ENCODE results near the gene GNAS. TPM values are rescaled to one million over a fixed set of nuclear protein-coding genes. Genes with fewer than 3 reads are reported as not detected.
A peak's percentile ranks its signal among the peaks of the same experiment; 100 is the strongest.

Gene GNAS
- total RNA-seq, 1 donor from 2014 or later = 1,425 TPM

- H3K9me3 Mint-ChIP-seq = no peaks in the 10 kb centered on the region
- peaks cover 72% of the 10 kb centered on the region for H3K27me3 Mint-ChIP-seq (ENCODE audit: low read depth)
Observed at GRCh38 chr20:58837717-58838116, 14.8 kb upstream of the GNAS start.

GRCh38 chr20:58838174-58838573, 14.3 kb upstream of the GNAS start:
- DNase-seq (ENCODE audit: low read depth, low spot score) = no peak
- Mint-ChIP-seq H3K4me3 (no peak overlapping the region), H3K36me3 (ENCODE audit: low read depth) (peaks cover 15% of the 10 kb centered on the region), H3K4me1 (no peaks in the 10 kb centered on the region), H3K27ac (ENCODE audit: unreplicated experiment) (no peak overlapping the region), H3K27me3 (ENCODE audit: low read depth) (peaks cover 76% of the 10 kb centered on the region), H3K9me3 (no peaks in the 10 kb centered on the region)
- TF ChIP-seq CTCF (conservative IDR thresholded peaks at IDR 0.05) = no peak

More at GRCh38 chr20:58837717-58838116, 14.8 kb upstream of the GNAS start:
- DNase-seq (ENCODE audit: low read depth, low spot score) = no peak
- H3K4me1 Mint-ChIP-seq = no peaks in the 10 kb centered on the region
- H3K27ac Mint-ChIP-seq (ENCODE audit: unreplicated experiment) = no peak overlapping the region
- TF ChIP-seq CTCF (conservative IDR thresholded peaks at IDR 0.05) = no peak
- peaks cover 14% of the 10 kb centered on the region for H3K36me3 Mint-ChIP-seq (ENCODE audit: low read depth)
- H3K4me3 Mint-ChIP-seq = no peak overlapping the region

- TF ChIP-seq CTCF (conservative IDR thresholded peaks at IDR 0.05) = peak; percentile 60
- Mint-ChIP-seq H3K4me1 (no peaks in the 10 kb centered on the region), H3K27me3 (ENCODE audit: low read depth) (peaks cover 83% of the 10 kb centered on the region), H3K9me3 (no peaks in the 10 kb centered on the region), H3K36me3 (ENCODE audit: low read depth) (peaks cover 16% of the 10 kb centered on the region), H3K27ac (ENCODE audit: unreplicated experiment) (no peak overlapping the region), H3K4me3 (no peak overlapping the region)
- DNase-seq (ENCODE audit: low read depth, low spot score) = peak; percentile 42
Observed at GRCh38 chr20:58839474-58839874, 13.0 kb upstream of the GNAS start.

- Mint-ChIP-seq H3K9me3 (no peaks in the 10 kb centered on the region), H3K27me3 (ENCODE audit: low read depth) (peaks cover 89% of the 10 kb centered on the region), H3K27ac (ENCODE audit: unreplicated experiment) (no peak overlapping the region), H3K4me1 (no peaks in the 10 kb centered on the region), H3K36me3 (ENCODE audit: low read depth) (peaks cover 16% of the 10 kb centered on the region), H3K4me3 (peak overlapping the region; percentile 49)
- TF ChIP-seq CTCF (conservative IDR thresholded peaks at IDR 0.05) = no peak
- DNase-seq (ENCODE audit: low read depth, low spot score) = no peak
Observed at GRCh38 chr20:58839991-58840747, 12.3 kb upstream of the GNAS start.

- Mint-ChIP-seq H3K4me3 (no peak overlapping the region), H3K27ac (ENCODE audit: unreplicated experiment) (no peak overlapping the region), H3K4me1 (no peaks in the 10 kb centered on the region), H3K9me3 (no peaks in the 10 kb centered on the region), H3K36me3 (ENCODE audit: low read depth) (peaks cover 16% of the 10 kb centered on the region), H3K27me3 (ENCODE audit: low read depth) (peaks cover 97% of the 10 kb centered on the region)
- DNase-seq (ENCODE audit: low read depth, low spot score) = no peak
- no peak for TF ChIP-seq CTCF (conservative IDR thresholded peaks at IDR 0.05)
Observed at GRCh38 chr20:58840816-58841538, 11.5 kb upstream of the GNAS start.

Data from neural crest cell (in vitro differentiated cells).